SK-N-MC (cell line): ENCODE measurements around the gene SIAE.

ENCODE experiments used
- EZH2 ChIP-seq: fragments of 200-600 bp; sonication (generic); IDR thresholded peaks from one replicate; pipeline ENCODE4 v1.6.1; 2017; ENCODE audit warnings: antibody characterized with exemption
- FOXP2 ChIP-seq: optimal IDR thresholded peaks from 2 replicates; pipeline ENCODE3; 2011; ENCODE audit warnings: mild to moderate bottlenecking, moderate library complexity; ENCODE audit not compliant: insufficient read depth; ENCODE audit errors: extremely low read length, control extremely low read depth

- TF ChIP-seq EZH2 (no peak), FOXP2 (no peak)
These were observed 1.0 kb upstream of the SIAE start for GRCh38 chr11:124674571-124674970.
